Smooth muscle cell (in vitro differentiated cells): ENCODE measurements around the gene PATJ. TPM values are rescaled to one million over a fixed set of nuclear protein-coding genes. Genes with fewer than 3 reads are reported as not detected.

Experiments used
- DNase-seq: peaks from one replicate; lab custom pipeline; 2025; ENCODE audit not compliant: unreplicated experiment; lab: John Stamatoyannopoulos, UW
- H2AFZ ChIP-seq: fragments of 200-600 bp; sonication (generic); 2 replicates; pipeline ENCODE4 v1.6.0; 2016; ENCODE audit warnings: antibody characterized with exemption, low read depth, mild to moderate bottlenecking
- H3F3A ChIP-seq: fragments of 200-600 bp; sonication (generic); 2 replicates; pipeline ENCODE4 v1.6.0; 2017; ENCODE audit warnings: antibody characterized with exemption, low read depth
- H3K27ac ChIP-seq: fragments of 200-600 bp; sonication (generic); 2 replicates; pipeline ENCODE4 v1.5.1; 2016; ENCODE audit warnings: low read depth, mild to moderate bottlenecking
- H3K27me3 ChIP-seq: fragments of 200-600 bp; sonication (generic); 2 replicates; pipeline ENCODE4 v1.6.1; 2016; ENCODE audit warnings: low read depth, mild to moderate bottlenecking
- H3K36me3 ChIP-seq: fragments of 200-600 bp; sonication (generic); 2 replicates; pipeline ENCODE4 v1.5.1; 2016; ENCODE audit warnings: low read depth
- H3K4me1 ChIP-seq: fragments of 200-600 bp; sonication (generic); 2 replicates; pipeline ENCODE4 v1.5.1; 2016; ENCODE audit warnings: low read depth
- H3K4me2 ChIP-seq: fragments of 200-600 bp; sonication (generic); 2 replicates; pipeline ENCODE4 v1.6.0; 2016; ENCODE audit warnings: mild to moderate bottlenecking
- H3K4me3 ChIP-seq: fragments of 200-600 bp; sonication (generic); 2 replicates; pipeline ENCODE4 v1.5.1; 2016; ENCODE audit warnings: mild to moderate bottlenecking
- H3K79me2 ChIP-seq: fragments of 200-600 bp; sonication (generic); 2 replicates; pipeline ENCODE4 v1.6.0; 2016; ENCODE audit warnings: low read depth, mild to moderate bottlenecking
- H3K9ac ChIP-seq: fragments of 200-600 bp; sonication (generic); 2 replicates; pipeline ENCODE4 v1.6.0; 2016; ENCODE audit warnings: low read depth
- H3K9me3 ChIP-seq: fragments of 200-600 bp; sonication (generic); replicated peaks from 2 replicates; pipeline ENCODE4 v1.5.1; 2016; ENCODE audit warnings: low read depth
- H4K20me1 ChIP-seq: fragments of 200-600 bp; sonication (generic); 2 replicates; pipeline ENCODE4 v1.6.0; 2016; ENCODE audit warnings: low read depth
- WGBS: methylation state at CpG from one replicate; pipeline ENCODE4 v1.1.7; 2016; ENCODE audit warnings: low lambda C conversion rate; 5-methylcytosine and 5-hydroxymethylcytosine counted together
- polyA plus RNA-seq: library from polyadenylated mRNA; unstranded; fragments of >200 nt; fragmentation: Nextera tagmentation; extraction: Ambion mirVana; gene quantifications from 2 replicates; pipeline ENCODE4 v1.2.1, GENCODE V29; 2016
- total RNA-seq: library from RNA; depleted of rRNA; stranded (reverse); fragments of >200 nt; gene quantifications from 2 replicates; pipeline ENCODE4 v1.2.3, GENCODE V29; 2014
- TF ChIP-seq, protein P1 (sequence below): fragments of 200-600 bp; sonication (generic); IDR thresholded peaks from 2 replicates; pipeline ENCODE4 v1.5.1; 2017; ENCODE audit warnings: borderline replicate concordance, mild to moderate bottlenecking, antibody characterized with exemption; ENCODE audit not compliant: insufficient read depth, poor library complexity, severe bottlenecking

The PATJ gene
- total and polyA plus RNA-seq, 2 experiments from 2014 or later = 3.5 to 12.3 TPM

DNA sequence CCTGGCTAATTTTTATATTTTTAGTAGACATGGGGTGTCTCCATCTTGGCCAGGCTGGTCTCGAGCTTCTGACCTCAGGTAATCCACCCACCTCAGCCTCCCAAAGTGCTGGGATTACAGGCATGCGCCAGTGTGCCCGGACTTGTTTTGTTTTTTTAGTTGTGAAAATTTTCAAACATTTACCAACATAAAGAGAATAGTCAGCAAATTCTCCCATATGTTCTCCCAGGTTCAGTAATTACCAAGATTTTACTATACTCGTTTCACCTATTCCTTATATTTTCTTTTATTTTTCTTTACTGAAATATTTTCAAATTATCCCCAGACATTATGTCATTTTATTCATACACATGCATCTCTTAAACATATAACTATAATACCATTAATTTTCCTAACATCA lies 234.3 kb downstream of the PATJ start:
- 95% methylated on average over 4 of the region's 4 CpGs for WGBS

DNA sequence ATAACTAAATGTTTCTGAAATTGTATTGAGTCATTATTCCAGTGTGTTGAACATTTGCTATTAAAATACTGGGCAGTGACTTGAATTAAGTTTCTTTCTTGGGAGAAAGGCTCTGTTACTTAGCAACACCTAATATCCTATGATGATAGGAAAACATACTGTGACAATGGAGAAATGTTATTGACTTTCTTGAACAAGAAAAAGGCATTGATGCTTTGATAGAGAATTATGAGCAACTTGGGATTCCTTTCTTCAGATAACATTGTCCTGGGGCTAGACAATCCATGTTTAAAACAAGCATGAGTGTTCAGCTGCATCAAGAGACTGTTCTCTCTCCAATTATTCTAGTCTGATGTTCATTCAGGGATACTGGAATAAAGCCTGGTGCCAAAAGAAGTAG lies 236.5 kb downstream of the PATJ start:
- Histone ChIP-seq H3K9ac (no peak overlapping the region), H2AFZ (no peak overlapping the region), H3K9me3 (no peaks in the 10 kb centered on the region), H3K4me3 (no peak overlapping the region), H3F3A (no peaks in the 10 kb centered on the region), H3K79me2 (no peaks in the 10 kb centered on the region), H3K36me3 (no peaks in the 10 kb centered on the region), H3K4me1 (no peaks in the 10 kb centered on the region), H4K20me1 (no peaks in the 10 kb centered on the region), H3K27ac (no peak overlapping the region), H3K4me2 (no peak overlapping the region), H3K27me3 (no peaks in the 10 kb centered on the region)
- TF ChIP-seq, protein P1, sequence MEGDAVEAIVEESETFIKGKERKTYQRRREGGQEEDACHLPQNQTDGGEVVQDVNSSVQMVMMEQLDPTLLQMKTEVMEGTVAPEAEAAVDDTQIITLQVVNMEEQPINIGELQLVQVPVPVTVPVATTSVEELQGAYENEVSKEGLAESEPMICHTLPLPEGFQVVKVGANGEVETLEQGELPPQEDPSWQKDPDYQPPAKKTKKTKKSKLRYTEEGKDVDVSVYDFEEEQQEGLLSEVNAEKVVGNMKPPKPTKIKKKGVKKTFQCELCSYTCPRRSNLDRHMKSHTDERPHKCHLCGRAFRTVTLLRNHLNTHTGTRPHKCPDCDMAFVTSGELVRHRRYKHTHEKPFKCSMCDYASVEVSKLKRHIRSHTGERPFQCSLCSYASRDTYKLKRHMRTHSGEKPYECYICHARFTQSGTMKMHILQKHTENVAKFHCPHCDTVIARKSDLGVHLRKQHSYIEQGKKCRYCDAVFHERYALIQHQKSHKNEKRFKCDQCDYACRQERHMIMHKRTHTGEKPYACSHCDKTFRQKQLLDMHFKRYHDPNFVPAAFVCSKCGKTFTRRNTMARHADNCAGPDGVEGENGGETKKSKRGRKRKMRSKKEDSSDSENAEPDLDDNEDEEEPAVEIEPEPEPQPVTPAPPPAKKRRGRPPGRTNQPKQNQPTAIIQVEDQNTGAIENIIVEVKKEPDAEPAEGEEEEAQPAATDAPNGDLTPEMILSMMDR = no peak
- DNase-seq = no peak

More for the DNA sequence above, 234.3 kb downstream of the PATJ start:
- Histone ChIP-seq H3K9ac (no peak overlapping the region), H3K27ac (no peak overlapping the region), H4K20me1 (no peaks in the 10 kb centered on the region), H3K4me1 (no peaks in the 10 kb centered on the region), H3F3A (no peaks in the 10 kb centered on the region), H3K27me3 (no peaks in the 10 kb centered on the region), H2AFZ (no peak overlapping the region), H3K79me2 (no peaks in the 10 kb centered on the region), H3K4me2 (no peak overlapping the region), H3K4me3 (no peak overlapping the region), H3K36me3 (no peaks in the 10 kb centered on the region), H3K9me3 (no peaks in the 10 kb centered on the region)
- no peak for DNase-seq
- TF ChIP-seq, protein P1 = no peak

DNA sequence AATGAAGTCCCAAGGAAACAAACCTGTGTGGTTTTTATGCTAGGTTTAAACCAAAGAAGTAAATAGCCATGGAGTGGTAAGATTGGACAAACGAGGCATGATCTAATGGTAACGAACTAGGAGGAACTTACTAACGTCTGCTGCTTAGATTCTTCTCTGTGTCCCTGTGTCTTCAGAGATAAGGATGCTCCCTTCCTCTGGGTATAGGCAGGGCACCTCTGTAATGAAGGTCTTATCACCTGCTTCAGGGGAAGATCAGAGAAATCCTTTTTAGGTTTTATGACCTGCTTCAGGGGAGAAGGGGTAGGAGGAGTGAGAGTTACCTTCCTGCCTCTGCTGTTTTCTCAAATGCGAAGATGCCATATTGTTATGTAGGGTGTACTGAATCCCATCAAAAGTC lies 237.4 kb downstream of the PATJ start:
- no peak overlapping the region for H3K9ac ChIP-seq
- no peaks in the 10 kb centered on the region for H3K79me2 ChIP-seq
- no peaks in the 10 kb centered on the region for H3K27me3 ChIP-seq
- no peaks in the 10 kb centered on the region for H4K20me1 ChIP-seq
- H3K36me3 ChIP-seq = no peaks in the 10 kb centered on the region
- H3K9me3 ChIP-seq = no peaks in the 10 kb centered on the region
- no peak overlapping the region for H2AFZ ChIP-seq
- H3K4me3 ChIP-seq = no peak overlapping the region
- no peak overlapping the region for H3K4me2 ChIP-seq
- WGBS = 81% methylated on average over 4 of the region's 4 CpGs
- H3K27ac ChIP-seq = no peak overlapping the region
- no peak for DNase-seq
- TF ChIP-seq, protein P1 = no peak
- H3K4me1 ChIP-seq = no peaks in the 10 kb centered on the region
- no peaks in the 10 kb centered on the region for H3F3A ChIP-seq

DNA sequence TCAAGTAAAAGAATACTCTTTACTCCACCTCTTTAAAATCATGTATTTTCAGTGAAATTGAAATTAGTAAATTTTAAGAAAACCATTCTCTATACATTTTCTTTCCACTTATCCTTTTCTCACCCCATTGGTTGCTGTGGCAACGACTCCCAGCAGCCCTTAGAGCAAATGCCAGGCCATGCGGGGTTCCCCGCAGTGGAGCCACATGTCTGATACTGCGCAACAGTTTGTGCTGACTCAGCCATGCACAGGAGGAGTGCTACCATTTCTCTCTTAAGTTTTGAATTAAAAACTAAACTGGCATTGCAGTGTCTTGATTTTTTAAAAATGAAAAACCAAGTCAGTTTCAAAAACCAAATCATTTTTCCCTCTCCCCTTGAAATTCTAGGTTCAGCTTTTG lies 238.3 kb downstream of the PATJ start:
- Histone ChIP-seq H3K79me2 (no peaks in the 10 kb centered on the region), H3K27me3 (no peaks in the 10 kb centered on the region), H3K9me3 (no peaks in the 10 kb centered on the region), H2AFZ (no peak overlapping the region), H3K9ac (no peak overlapping the region), H3K4me1 (no peaks in the 10 kb centered on the region), H3F3A (no peaks in the 10 kb centered on the region), H4K20me1 (no peaks in the 10 kb centered on the region), H3K27ac (no peak overlapping the region), H3K4me3 (no peak overlapping the region), H3K36me3 (no peaks in the 10 kb centered on the region), H3K4me2 (no peak overlapping the region)
- TF ChIP-seq, protein P1 = no peak
- WGBS = 53% methylated on average over 4 of the region's 4 CpGs
- DNase-seq = peak; percentile 1
